Spleen (tissue), 11 donors: ENCODE data around the gene FASN. TPM values are rescaled to one million over a fixed set of nuclear protein-coding genes. Genes with fewer than 3 reads are reported as not detected.

Source experiments
- DNase-seq: peaks from one replicate; pipeline ENCODE4 v3.0.0-alpha.2; 2020
- H3K27ac ChIP-seq, 8 donors: fragments of 200-600 bp; sonication (generic) in 7 of 8; 1 replicate in 4 of 8; 2 replicates in 4 of 8; pipeline versions ENCODE4 v1.5.0 to v1.8.0; 2016 to 2021; ENCODE audit warnings: inconsistent platforms in 4 of 8, mild to moderate bottlenecking in 4 of 8, moderate library complexity in 1 of 8
- H3K27me3 ChIP-seq, 7 donors: fragments of 200-600 bp; sonication (generic) in 6 of 7; replicated peaks in 1 of 7; 1 replicate in 4 of 7; 2 replicates in 3 of 7; pipeline versions ENCODE4 v1.5.0 to v1.8.0; 2016 to 2021; ENCODE audit warnings: inconsistent platforms in 3 of 7, mild to moderate bottlenecking in 1 of 7
- H3K36me3 ChIP-seq, 6 donors: fragments of 200-600 bp; sonication (generic) in 5 of 6; 1 replicate in 4 of 6; 2 replicates in 2 of 6; pipeline versions ENCODE4 v1.5.0 to v1.8.0; 2016 to 2021; ENCODE audit warnings: inconsistent platforms in 2 of 6
- H3K4me1 ChIP-seq, 6 donors: fragments of 200-600 bp; sonication (generic) in 5 of 6; 1 replicate in 3 of 6; 2 replicates in 3 of 6; pipeline versions ENCODE4 v1.5.0 to v1.8.0; 2016 to 2021; ENCODE audit warnings: inconsistent platforms in 3 of 6
- H3K4me3 ChIP-seq, 8 donors: fragments of 200-600 bp; sonication (generic) in 7 of 8; 1 replicate in 4 of 8; 2 replicates in 4 of 8; pipeline versions ENCODE4 v1.5.0 to v1.8.0; 2016 to 2021; ENCODE audit warnings: inconsistent platforms in 4 of 8, mild to moderate bottlenecking in 4 of 8, moderate library complexity in 2 of 8
- H3K9me3 ChIP-seq, 8 donors: fragments of 200-600 bp; sonication (generic) in 7 of 8; 1 replicate in 4 of 8; 2 replicates in 4 of 8; pipeline versions ENCODE4 v1.5.0 to v1.8.0; 2016 to 2021; ENCODE audit warnings: inconsistent platforms in 4 of 8
- POLR2A ChIP-seq, 3 donors: fragments of 450-650 bp; IDR thresholded peaks; one replicate each; pipeline ENCODE4 v1.5.1; 2017; ENCODE audit warnings: antibody characterized with exemption in 3 of 3, mild to moderate bottlenecking in 1 of 3
- POLR2AphosphoS5 ChIP-seq, 3 donors: sonication (generic); formaldehyde crosslinking; IDR thresholded peaks; one replicate each; pipeline ENCODE4 v1.5.1; 2017; ENCODE audit warnings: antibody characterized with exemption in 3 of 3
- WGBS, 5 donors: extraction: QIAGEN DNeasy Blood & Tissue Kit in 3 of 5; methylation state at CpG; one replicate each; pipeline versions ENCODE4 v1.1.5 to v1.1.7; 2013 to 2018; 5-methylcytosine and 5-hydroxymethylcytosine counted together
- intact Hi-C: fragments of 100-400 bp; cut with DNase I; formaldehyde crosslinking; loops from one replicate; pipeline ENCODE4 v1.15.0; 2023; ENCODE audit warnings: low total_unique reads
- polyA plus RNA-seq, 3 donors: library from polyadenylated mRNA; stranded (reverse); fragments of 200-250 nt; gene quantifications; one replicate each; pipeline ENCODE4 v1.2.1, GENCODE V29; 2013
- total RNA-seq, 7 donors: library from RNA; depleted of rRNA in 3 of 7; stranded (reverse); fragments of >200 nt in 3 of 7; fragmentation: NEBNext Ultra II Directional in 4 of 7; extraction: Animal tissue kit (Norgen Biotek cat#: 25700) in 4 of 7; gene quantifications; one replicate each; pipeline versions ENCODE4 v1.1.0 to v1.2.1, GENCODE V29; 2016 to 2021
- TF ChIP-seq, protein P1 (sequence below), 11 experiments: fragments of 200-600 bp in 7 of 11; fragments of 450-650 bp in 4 of 11; sonication (generic) in 4 of 11; IDR thresholded peaks in 8 of 11; conservative IDR thresholded peaks in 3 of 11; 1 replicate in 7 of 11; 2 replicates in 4 of 11; pipeline versions ENCODE4 v1.4.0 to v1.8.0; 2016 to 2021; ENCODE audit warnings: antibody characterized with exemption in 11 of 11, inconsistent platforms in 4 of 11, mild to moderate bottlenecking in 1 of 11
- donor health status: healthy with polysubstance abuse.
- donor health status: DM: no; HTN: no; CAD: no; lungs with moderate emphysema.
- donor health status: DM: no; HTN: no; CAD: no.
- donor health status: Bipolar disorder and iron deficiency.
- donor health status: healthy.
- donor health status: DM: no; HTN: no; CAD: no.
- donor health status: DM: yes; HTN: yes; CAD: no.

The FASN gene
- total and polyA plus RNA-seq, 10 donors = 9.3 to 45.2 (median 21.3) TPM

DNA sequence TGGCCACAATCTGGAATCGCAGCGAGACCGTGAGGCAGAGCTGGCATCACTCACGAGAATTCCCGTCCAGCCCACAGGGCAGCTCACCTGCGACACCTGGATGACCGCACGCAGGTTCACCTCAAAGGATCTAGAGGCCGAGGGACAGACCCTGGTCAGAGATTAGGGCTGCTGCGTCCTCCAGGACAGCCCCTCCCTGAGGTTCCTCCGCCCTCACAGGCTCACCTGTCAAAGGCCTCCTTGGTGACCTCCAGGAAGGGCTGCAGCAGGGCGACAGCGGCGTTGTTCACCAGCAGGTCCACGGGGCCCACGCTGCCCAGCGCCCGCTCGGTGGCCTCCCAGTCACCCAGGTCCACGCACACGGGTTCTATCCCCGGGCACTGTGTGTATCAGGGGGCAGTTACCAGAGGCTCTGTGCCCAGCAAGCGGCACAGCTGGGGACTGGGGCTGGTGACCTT, 61.4 kb downstream of the FASN start:
- intact Hi-C loops = no loop called here
- WGBS, 5 donors = 47 to 88% (median 49%) methylated on average over 5 to 23 of the region's 23 CpGs
- peaks cover 6 to 51% (median 30%) of the 10 kb centered on the region in 6 donors for H3K4me1 ChIP-seq
- no peak for DNase-seq
- TF ChIP-seq POLR2A (IDR thresholded peaks at IDR 0.05) (no peak), POLR2AphosphoS5 (IDR thresholded peaks at IDR 0.05) (no peak)
- TF ChIP-seq, protein P1, sequence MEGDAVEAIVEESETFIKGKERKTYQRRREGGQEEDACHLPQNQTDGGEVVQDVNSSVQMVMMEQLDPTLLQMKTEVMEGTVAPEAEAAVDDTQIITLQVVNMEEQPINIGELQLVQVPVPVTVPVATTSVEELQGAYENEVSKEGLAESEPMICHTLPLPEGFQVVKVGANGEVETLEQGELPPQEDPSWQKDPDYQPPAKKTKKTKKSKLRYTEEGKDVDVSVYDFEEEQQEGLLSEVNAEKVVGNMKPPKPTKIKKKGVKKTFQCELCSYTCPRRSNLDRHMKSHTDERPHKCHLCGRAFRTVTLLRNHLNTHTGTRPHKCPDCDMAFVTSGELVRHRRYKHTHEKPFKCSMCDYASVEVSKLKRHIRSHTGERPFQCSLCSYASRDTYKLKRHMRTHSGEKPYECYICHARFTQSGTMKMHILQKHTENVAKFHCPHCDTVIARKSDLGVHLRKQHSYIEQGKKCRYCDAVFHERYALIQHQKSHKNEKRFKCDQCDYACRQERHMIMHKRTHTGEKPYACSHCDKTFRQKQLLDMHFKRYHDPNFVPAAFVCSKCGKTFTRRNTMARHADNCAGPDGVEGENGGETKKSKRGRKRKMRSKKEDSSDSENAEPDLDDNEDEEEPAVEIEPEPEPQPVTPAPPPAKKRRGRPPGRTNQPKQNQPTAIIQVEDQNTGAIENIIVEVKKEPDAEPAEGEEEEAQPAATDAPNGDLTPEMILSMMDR (IDR thresholded peaks at IDR 0.05 in 8 of 11, conservative IDR thresholded peaks at IDR 0.05 in 3 of 11) = no peak
- peak overlapping the region; percentile 77 to 98 (median 96) for H3K27ac ChIP-seq
- H3K27me3 ChIP-seq = peaks cover 0 to 11% (median 7%) of the 10 kb centered on the region in 7 donors
- peaks cover 0 to 12% (median 0%) of the 10 kb centered on the region in 6 donors for H3K36me3 ChIP-seq
- peak overlapping the region; percentile 53 to 81 (median 63) for H3K4me3 ChIP-seq
- H3K9me3 ChIP-seq = no peaks in the 10 kb centered on the region

DNA sequence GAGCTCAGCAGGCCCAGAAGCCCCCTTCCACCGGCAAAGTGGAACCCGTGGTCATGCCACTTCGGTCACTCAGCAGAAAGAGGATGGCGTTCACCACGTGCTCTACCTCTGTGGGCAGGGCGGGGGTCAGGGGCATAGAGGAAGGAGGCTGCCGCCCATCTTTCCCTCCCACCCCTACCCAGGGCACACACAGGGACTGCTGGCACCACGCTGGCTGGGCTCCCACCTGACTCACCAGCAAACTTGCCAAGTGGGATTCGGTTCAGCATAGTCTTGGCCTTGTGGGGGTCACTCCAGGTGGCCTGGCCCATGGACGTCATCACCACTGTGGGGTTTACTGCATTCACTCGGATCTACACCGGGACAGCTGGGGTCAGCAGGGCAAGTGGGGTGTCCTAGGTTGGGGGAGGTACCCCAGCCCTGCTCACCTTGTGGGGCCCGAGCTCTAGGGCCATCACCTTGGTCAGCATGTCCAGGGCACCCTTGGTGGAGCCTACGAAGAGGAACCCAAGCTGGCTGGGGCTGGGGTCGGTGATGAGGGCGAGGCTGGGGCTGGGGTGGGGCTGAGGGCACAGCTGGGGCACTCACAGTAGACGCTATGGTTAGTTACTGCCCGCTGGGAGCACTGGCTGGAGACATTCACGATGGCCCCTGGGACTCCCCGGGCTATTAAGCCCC, 61.9 kb downstream of the FASN start:
- Histone ChIP-seq H3K4me1 (peaks cover 6 to 53% (median 31%) of the 10 kb centered on the region in 6 donors), H3K27me3 (peaks cover 0 to 13% (median 7%) of the 10 kb centered on the region in 7 donors), H3K4me3 (peak overlapping the region in 5 of 8 donors; percentile 59 to 81 (median 60)), H3K9me3 (no peaks in the 10 kb centered on the region), H3K36me3 (peaks cover 0 to 12% (median 0%) of the 10 kb centered on the region in 6 donors), H3K27ac (peak overlapping the region in 4 of 8 donors; percentile 95 to 97 (median 96))
- 86 to 94% (median 91%) methylated on average over 8 to 20 of the region's 20 CpGs for WGBS, 5 donors
- DNase-seq = no peak
- intact Hi-C loops = no loop called here
- TF ChIP-seq POLR2A (IDR thresholded peaks at IDR 0.05) (no peak), POLR2AphosphoS5 (IDR thresholded peaks at IDR 0.05) (no peak)
- TF ChIP-seq, protein P1 (IDR thresholded peaks at IDR 0.05 in 8 of 11, conservative IDR thresholded peaks at IDR 0.05 in 3 of 11) = no peak

DNA sequence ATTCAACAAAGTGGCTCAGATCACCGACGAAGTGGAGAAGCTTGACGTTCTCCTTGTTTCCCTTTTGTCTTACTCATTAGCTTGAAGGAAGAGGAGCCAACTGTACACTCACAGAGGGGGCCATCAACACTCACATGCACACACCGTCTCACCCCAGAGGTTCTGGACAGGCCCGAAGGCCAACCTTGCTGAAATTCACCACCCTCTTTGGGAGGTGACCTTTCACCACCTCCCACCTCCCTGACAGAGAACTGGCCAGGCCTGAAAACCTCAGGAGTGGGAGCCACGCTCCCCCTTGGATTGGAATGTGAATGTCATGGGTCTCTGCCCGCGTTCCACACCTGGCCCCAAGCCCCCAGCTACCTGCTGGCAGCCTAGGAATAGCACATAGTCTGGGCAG, 62.5 kb downstream of the FASN start:
- WGBS, 5 donors = 83 to 96% (median 93%) methylated on average over 7 to 8 of the region's 8 CpGs
- H3K4me3 ChIP-seq = no peak overlapping the region
- peaks cover 0 to 19% (median 7%) of the 10 kb centered on the region in 7 donors for H3K27me3 ChIP-seq
- TF ChIP-seq, protein P1 (IDR thresholded peaks at IDR 0.05 in 8 of 11, conservative IDR thresholded peaks at IDR 0.05 in 3 of 11) = no peak
- TF ChIP-seq POLR2AphosphoS5 (IDR thresholded peaks at IDR 0.05) (no peak), POLR2A (IDR thresholded peaks at IDR 0.05) (no peak)
- intact Hi-C loops = no loop called here
- no peaks in the 10 kb centered on the region for H3K9me3 ChIP-seq
- DNase-seq = no peak
- no peak overlapping the region for H3K27ac ChIP-seq
- peaks cover 0 to 12% (median 0%) of the 10 kb centered on the region in 6 donors for H3K36me3 ChIP-seq
- H3K4me1 ChIP-seq = peaks cover 9 to 59% (median 37%) of the 10 kb centered on the region in 6 donors

DNA sequence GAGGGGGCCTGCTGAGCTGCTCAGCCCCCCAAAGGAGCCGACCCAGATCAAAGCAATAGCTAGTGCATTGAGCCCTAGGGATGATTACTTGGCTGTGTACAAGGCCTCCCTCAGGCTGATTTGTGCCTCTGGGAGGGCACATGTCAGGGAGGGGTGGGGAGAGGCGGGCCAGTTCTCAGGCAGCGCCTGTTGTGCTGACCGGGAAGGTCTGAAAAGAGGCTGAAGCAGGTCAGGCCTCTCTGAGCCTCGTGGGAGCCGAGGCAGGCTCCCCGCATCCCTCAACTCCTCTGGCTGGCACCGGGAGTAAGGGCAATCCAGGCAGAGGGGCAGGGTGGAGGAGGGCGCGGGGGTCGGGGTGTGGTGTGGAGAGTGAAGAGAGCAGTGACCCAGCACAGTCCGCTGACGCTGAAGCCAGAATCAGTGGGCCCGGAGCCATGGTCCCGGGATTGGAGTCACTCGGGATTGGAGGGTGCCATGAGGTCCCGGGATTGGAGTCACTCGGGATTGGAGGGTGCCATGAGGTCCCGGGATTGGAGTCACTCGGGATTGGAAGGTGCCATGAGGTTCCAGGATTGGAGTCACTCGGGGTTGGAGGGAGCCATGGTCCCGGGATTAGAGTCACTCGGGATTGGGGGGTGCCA, 63.5 kb downstream of the FASN start:
- H3K27me3 ChIP-seq = peaks cover 0 to 24% (median 7%) of the 10 kb centered on the region in 7 donors
- H3K36me3 ChIP-seq = peaks cover 0 to 14% (median 0%) of the 10 kb centered on the region in 6 donors
- H3K9me3 ChIP-seq = no peaks in the 10 kb centered on the region
- 85 to 95% (median 93%) methylated on average over 22 to 23 of the region's 23 CpGs for WGBS, 5 donors
- H3K27ac ChIP-seq = no peak overlapping the region
- peaks cover 16 to 69% (median 47%) of the 10 kb centered on the region in 6 donors for H3K4me1 ChIP-seq
- H3K4me3 ChIP-seq = no peak overlapping the region
- no peak for DNase-seq
- intact Hi-C loops = no loop called here
- no peak for TF ChIP-seq POLR2AphosphoS5 (IDR thresholded peaks at IDR 0.05)
- no peak for TF ChIP-seq POLR2A (IDR thresholded peaks at IDR 0.05)
- TF ChIP-seq, protein P1 (IDR thresholded peaks at IDR 0.05 in 8 of 11, conservative IDR thresholded peaks at IDR 0.05 in 3 of 11) = no peak
